Measurements from ENCODE around the gene CSNK2A1. TPM values are rescaled to one million over a fixed set of nuclear protein-coding genes. Genes with fewer than 3 reads are reported as not detected.

The CSNK2A1 gene
- polyA plus RNA-seq, 3 donors: 31.7 to 55.5 (median 35.2) TPM

- no peak for TF ChIP-seq CTCF (IDR thresholded peaks at IDR 0.05)
- H3K27me3 ChIP-seq (ENCODE audit: control insufficient read depth in 2 of 2, insufficient read depth in 2 of 2, low read length in 2 of 2): no peaks in the 10 kb centered on the region
- DNase-seq: no peak
- H3K4me2 ChIP-seq (replicated peaks; ENCODE audit: extremely low read depth, low read length, poor library complexity, severe bottlenecking): no peak overlapping the region
- H3K27ac Mint-ChIP-seq: no peak overlapping the region
- no peaks in the 10 kb centered on the region for H3K9me3 ChIP-seq (replicated peaks in 1 of 2; ENCODE audit: control insufficient read depth in 1 of 2, insufficient read depth in 1 of 2, low read length in 2 of 2)
- H3K4me1 Mint-ChIP-seq: no peaks in the 10 kb centered on the region
- H2AFZ ChIP-seq (ENCODE audit: insufficient read depth, low read depth, low read length, poor library complexity, severe bottlenecking): no peak overlapping the region
- peaks cover 63 to 67% of the 10 kb centered on the region in 2 donors for H3K36me3 Mint-ChIP-seq
- H3K4me1 ChIP-seq (ENCODE audit: control insufficient read depth in 1 of 2, insufficient read depth in 2 of 2, low read length in 2 of 2): no peaks in the 10 kb centered on the region
- H3K79me2 ChIP-seq (ENCODE audit: insufficient read depth, low read length): no peaks in the 10 kb centered on the region
- H3K36me3 ChIP-seq (replicated peaks in 1 of 2; ENCODE audit: control insufficient read depth in 1 of 2, insufficient read depth in 2 of 2, low read length in 2 of 2): peaks cover 59 to 81% of the 10 kb centered on the region in 2 donors
- peaks cover 0 to 2% (median 0%) of the 10 kb centered on the region in 3 donors for H3K27me3 Mint-ChIP-seq (ENCODE audit: low read depth in 3 of 3)
- no peak overlapping the region for H3K9ac ChIP-seq (ENCODE audit: insufficient read depth, low read length, poor library complexity, severe bottlenecking)
- intact Hi-C loops (cut with micrococcal nuclease): loop anchor here in 1 of 2 donors (10.0 kb wide), 1 partner anchor 46 kb away; no protein-coding TSS in a partner anchor
- no CpG with 5 or more reads among the region's 1 CpG for WGBS (ENCODE audit: insufficient coverage)
- H3K9me3 Mint-ChIP-seq: no peaks in the 10 kb centered on the region
- no peak overlapping the region for H3K4me3 ChIP-seq (replicated peaks in 1 of 3; ENCODE audit: low read depth in 2 of 3, low read length in 3 of 3)
- no peak overlapping the region for H3K27ac ChIP-seq (ENCODE audit: low read depth in 1 of 2, low read length in 2 of 2)
- no peak overlapping the region for H3K4me3 Mint-ChIP-seq
- peaks cover 13% of the 10 kb centered on the region for H4K20me1 ChIP-seq (ENCODE audit: insufficient read depth, low read length)
Measured at GRCh38 chr20:481167-481566, 62.4 kb downstream of the CSNK2A1 start.

GRCh38 chr20:480044-480443 is 63.5 kb downstream of the CSNK2A1 start:
- Histone ChIP-seq H2AFZ (ENCODE audit: insufficient read depth, low read depth, low read length, poor library complexity, severe bottlenecking) (no peak overlapping the region), H3K4me2 (replicated peaks; ENCODE audit: extremely low read depth, low read length, poor library complexity, severe bottlenecking) (no peak overlapping the region), H3K9me3 (replicated peaks in 1 of 2; ENCODE audit: control insufficient read depth in 1 of 2, insufficient read depth in 1 of 2, low read length in 2 of 2) (no peaks in the 10 kb centered on the region), H3K27ac (ENCODE audit: low read depth in 1 of 2, low read length in 2 of 2) (no peak overlapping the region), H3K79me2 (ENCODE audit: insufficient read depth, low read length) (no peaks in the 10 kb centered on the region), H4K20me1 (ENCODE audit: insufficient read depth, low read length) (peaks cover 13% of the 10 kb centered on the region), H3K9ac (ENCODE audit: insufficient read depth, low read length, poor library complexity, severe bottlenecking) (no peak overlapping the region), H3K27me3 (ENCODE audit: control insufficient read depth in 2 of 2, insufficient read depth in 2 of 2, low read length in 2 of 2) (no peaks in the 10 kb centered on the region), H3K36me3 (replicated peaks in 1 of 2; ENCODE audit: control insufficient read depth in 1 of 2, insufficient read depth in 2 of 2, low read length in 2 of 2) (peaks cover 48 to 77% of the 10 kb centered on the region in 2 donors), H3K4me3 (replicated peaks in 1 of 3; ENCODE audit: low read depth in 2 of 3, low read length in 3 of 3) (no peak overlapping the region), H3K4me1 (ENCODE audit: control insufficient read depth in 1 of 2, insufficient read depth in 2 of 2, low read length in 2 of 2) (no peaks in the 10 kb centered on the region)
- WGBS (ENCODE audit: insufficient coverage): no CpG with 5 or more reads among the region's 3 CpGs
- peaks cover 55 to 56% of the 10 kb centered on the region in 2 donors for H3K36me3 Mint-ChIP-seq
- H3K27ac Mint-ChIP-seq: no peak overlapping the region
- H3K9me3 Mint-ChIP-seq: no peaks in the 10 kb centered on the region
- H3K4me3 Mint-ChIP-seq: no peak overlapping the region
- no peaks in the 10 kb centered on the region for H3K4me1 Mint-ChIP-seq
- intact Hi-C loops (cut with micrococcal nuclease): loop anchor here (1.0 to 10.0 kb wide), 2 partner anchors 45 to 125 kb away; no protein-coding TSS in a partner anchor
- H3K27me3 Mint-ChIP-seq (ENCODE audit: low read depth in 3 of 3): peaks cover 0 to 3% (median 0%) of the 10 kb centered on the region in 3 donors
- no peak for TF ChIP-seq CTCF (IDR thresholded peaks at IDR 0.05)
- no peak for DNase-seq
